Smooth muscle cell (in vitro differentiated cells): Measurements from ENCODE around the gene PDLIM5. TPM values are rescaled to one million over a fixed set of nuclear protein-coding genes. Genes with fewer than 3 reads are reported as not detected.

Experiments used
- DNase-seq: peaks from one replicate; lab custom pipeline; 2025; ENCODE audit not compliant: unreplicated experiment; lab: John Stamatoyannopoulos, UW
- H2AFZ ChIP-seq: fragments of 200-600 bp; sonication (generic); 2 replicates; pipeline ENCODE4 v1.6.0; 2016; ENCODE audit warnings: antibody characterized with exemption, low read depth, mild to moderate bottlenecking
- H3F3A ChIP-seq: fragments of 200-600 bp; sonication (generic); 2 replicates; pipeline ENCODE4 v1.6.0; 2017; ENCODE audit warnings: antibody characterized with exemption, low read depth
- H3K27ac ChIP-seq: fragments of 200-600 bp; sonication (generic); 2 replicates; pipeline ENCODE4 v1.5.1; 2016; ENCODE audit warnings: low read depth, mild to moderate bottlenecking
- H3K27me3 ChIP-seq: fragments of 200-600 bp; sonication (generic); 2 replicates; pipeline ENCODE4 v1.6.1; 2016; ENCODE audit warnings: low read depth, mild to moderate bottlenecking
- H3K36me3 ChIP-seq: fragments of 200-600 bp; sonication (generic); 2 replicates; pipeline ENCODE4 v1.5.1; 2016; ENCODE audit warnings: low read depth
- H3K4me1 ChIP-seq: fragments of 200-600 bp; sonication (generic); 2 replicates; pipeline ENCODE4 v1.5.1; 2016; ENCODE audit warnings: low read depth
- H3K4me2 ChIP-seq: fragments of 200-600 bp; sonication (generic); 2 replicates; pipeline ENCODE4 v1.6.0; 2016; ENCODE audit warnings: mild to moderate bottlenecking
- H3K4me3 ChIP-seq: fragments of 200-600 bp; sonication (generic); 2 replicates; pipeline ENCODE4 v1.5.1; 2016; ENCODE audit warnings: mild to moderate bottlenecking
- H3K79me2 ChIP-seq: fragments of 200-600 bp; sonication (generic); 2 replicates; pipeline ENCODE4 v1.6.0; 2016; ENCODE audit warnings: low read depth, mild to moderate bottlenecking
- H3K9ac ChIP-seq: fragments of 200-600 bp; sonication (generic); 2 replicates; pipeline ENCODE4 v1.6.0; 2016; ENCODE audit warnings: low read depth
- H3K9me3 ChIP-seq: fragments of 200-600 bp; sonication (generic); replicated peaks from 2 replicates; pipeline ENCODE4 v1.5.1; 2016; ENCODE audit warnings: low read depth
- H4K20me1 ChIP-seq: fragments of 200-600 bp; sonication (generic); 2 replicates; pipeline ENCODE4 v1.6.0; 2016; ENCODE audit warnings: low read depth
- WGBS: methylation state at CpG from one replicate; pipeline ENCODE4 v1.1.7; 2016; ENCODE audit warnings: low lambda C conversion rate; 5-methylcytosine and 5-hydroxymethylcytosine counted together
- polyA plus RNA-seq: library from polyadenylated mRNA; unstranded; fragments of >200 nt; fragmentation: Nextera tagmentation; extraction: Ambion mirVana; gene quantifications from 2 replicates; pipeline ENCODE4 v1.2.1, GENCODE V29; 2016
- total RNA-seq: library from RNA; depleted of rRNA; stranded (reverse); fragments of >200 nt; gene quantifications from 2 replicates; pipeline ENCODE4 v1.2.3, GENCODE V29; 2014
- TF ChIP-seq, protein P1 (sequence below): fragments of 200-600 bp; sonication (generic); IDR thresholded peaks from 2 replicates; pipeline ENCODE4 v1.5.1; 2017; ENCODE audit warnings: borderline replicate concordance, mild to moderate bottlenecking, antibody characterized with exemption; ENCODE audit not compliant: insufficient read depth, poor library complexity, severe bottlenecking

PDLIM5 gene
- total and polyA plus RNA-seq, 2 experiments from 2014 or later: 129 to 150 TPM

DNA sequence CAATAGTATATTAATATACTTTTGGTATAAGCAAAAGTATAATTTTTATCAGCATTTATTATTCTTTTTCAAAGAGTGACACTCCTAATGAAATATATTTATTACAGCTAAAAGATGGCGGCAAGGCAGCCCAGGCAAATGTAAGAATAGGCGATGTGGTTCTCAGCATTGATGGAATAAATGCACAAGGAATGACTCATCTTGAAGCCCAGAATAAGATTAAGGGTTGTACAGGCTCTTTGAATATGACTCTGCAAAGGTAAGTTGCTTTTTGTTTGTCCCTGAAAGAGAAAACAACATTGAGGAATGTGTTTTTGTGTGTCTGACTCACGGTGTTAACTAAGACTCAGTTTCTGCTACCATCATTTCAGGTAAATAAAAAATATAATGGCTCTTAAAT is 71.9 kb downstream of the PDLIM5 start:
- no peak for DNase-seq
- Histone ChIP-seq H3K4me3 (no peak overlapping the region), H4K20me1 (no peaks in the 10 kb centered on the region), H3F3A (peaks cover 36% of the 10 kb centered on the region), H3K4me1 (peaks cover 24% of the 10 kb centered on the region), H3K79me2 (peaks cover 69% of the 10 kb centered on the region), H3K27me3 (no peaks in the 10 kb centered on the region), H2AFZ (no peak overlapping the region), H3K9ac (no peak overlapping the region), H3K27ac (peak overlapping the region; percentile 68), H3K9me3 (no peaks in the 10 kb centered on the region), H3K4me2 (peak overlapping the region; percentile 60), H3K36me3 (no peaks in the 10 kb centered on the region)
- 51% methylated on average over 3 of the region's 3 CpGs for WGBS
- TF ChIP-seq, protein P1, sequence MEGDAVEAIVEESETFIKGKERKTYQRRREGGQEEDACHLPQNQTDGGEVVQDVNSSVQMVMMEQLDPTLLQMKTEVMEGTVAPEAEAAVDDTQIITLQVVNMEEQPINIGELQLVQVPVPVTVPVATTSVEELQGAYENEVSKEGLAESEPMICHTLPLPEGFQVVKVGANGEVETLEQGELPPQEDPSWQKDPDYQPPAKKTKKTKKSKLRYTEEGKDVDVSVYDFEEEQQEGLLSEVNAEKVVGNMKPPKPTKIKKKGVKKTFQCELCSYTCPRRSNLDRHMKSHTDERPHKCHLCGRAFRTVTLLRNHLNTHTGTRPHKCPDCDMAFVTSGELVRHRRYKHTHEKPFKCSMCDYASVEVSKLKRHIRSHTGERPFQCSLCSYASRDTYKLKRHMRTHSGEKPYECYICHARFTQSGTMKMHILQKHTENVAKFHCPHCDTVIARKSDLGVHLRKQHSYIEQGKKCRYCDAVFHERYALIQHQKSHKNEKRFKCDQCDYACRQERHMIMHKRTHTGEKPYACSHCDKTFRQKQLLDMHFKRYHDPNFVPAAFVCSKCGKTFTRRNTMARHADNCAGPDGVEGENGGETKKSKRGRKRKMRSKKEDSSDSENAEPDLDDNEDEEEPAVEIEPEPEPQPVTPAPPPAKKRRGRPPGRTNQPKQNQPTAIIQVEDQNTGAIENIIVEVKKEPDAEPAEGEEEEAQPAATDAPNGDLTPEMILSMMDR: no peak

DNA sequence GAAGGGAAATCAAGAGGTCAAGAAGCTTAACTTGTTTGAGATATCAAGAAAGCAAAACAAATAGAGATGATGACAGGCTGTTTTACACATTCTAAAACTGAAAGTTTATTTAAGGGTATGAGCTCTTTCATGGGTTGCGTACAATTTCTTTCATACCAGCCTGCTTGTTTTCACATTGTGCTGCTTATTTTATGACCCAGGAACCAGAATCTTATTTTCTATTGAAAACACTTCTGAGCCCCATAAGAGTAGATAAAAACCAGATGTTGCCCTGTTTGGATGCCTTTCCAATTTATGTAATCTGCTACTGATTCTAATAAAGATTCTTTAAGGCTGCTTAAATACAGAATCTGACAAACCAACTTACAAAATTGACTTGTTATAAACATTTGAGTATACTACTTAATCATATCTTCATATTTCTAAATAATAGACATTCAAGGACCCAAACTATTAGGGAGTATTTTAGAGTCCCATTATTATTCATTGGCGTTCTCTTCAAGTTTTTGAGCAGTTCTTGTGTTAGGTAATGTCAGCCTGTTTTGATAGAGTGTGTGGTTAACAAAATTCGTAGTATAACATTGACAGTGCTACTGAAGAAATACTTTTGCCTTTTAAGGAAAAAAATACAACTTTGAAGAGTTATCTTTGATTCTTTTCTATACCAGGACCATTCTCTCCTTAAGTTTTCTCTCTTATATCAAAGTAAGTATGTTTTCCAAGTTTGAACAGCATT is 74.4 kb downstream of the PDLIM5 start:
- Histone ChIP-seq H3K9ac (peak overlapping the region; percentile 40), H4K20me1 (no peaks in the 10 kb centered on the region), H3K79me2 (peaks cover 72% of the 10 kb centered on the region), H2AFZ (no peak overlapping the region), H3K4me1 (peaks cover 22% of the 10 kb centered on the region), H3K27me3 (no peaks in the 10 kb centered on the region), H3K4me3 (peak overlapping the region; percentile 26), H3K9me3 (no peaks in the 10 kb centered on the region), H3K4me2 (peak overlapping the region; percentile 83), H3K27ac (peak overlapping the region; percentile 76), H3F3A (peaks cover 29% of the 10 kb centered on the region), H3K36me3 (no peaks in the 10 kb centered on the region)
- no peak for DNase-seq
- TF ChIP-seq, protein P1: no peak
- WGBS: 26% methylated on average over 3 of the region's 3 CpGs

DNA sequence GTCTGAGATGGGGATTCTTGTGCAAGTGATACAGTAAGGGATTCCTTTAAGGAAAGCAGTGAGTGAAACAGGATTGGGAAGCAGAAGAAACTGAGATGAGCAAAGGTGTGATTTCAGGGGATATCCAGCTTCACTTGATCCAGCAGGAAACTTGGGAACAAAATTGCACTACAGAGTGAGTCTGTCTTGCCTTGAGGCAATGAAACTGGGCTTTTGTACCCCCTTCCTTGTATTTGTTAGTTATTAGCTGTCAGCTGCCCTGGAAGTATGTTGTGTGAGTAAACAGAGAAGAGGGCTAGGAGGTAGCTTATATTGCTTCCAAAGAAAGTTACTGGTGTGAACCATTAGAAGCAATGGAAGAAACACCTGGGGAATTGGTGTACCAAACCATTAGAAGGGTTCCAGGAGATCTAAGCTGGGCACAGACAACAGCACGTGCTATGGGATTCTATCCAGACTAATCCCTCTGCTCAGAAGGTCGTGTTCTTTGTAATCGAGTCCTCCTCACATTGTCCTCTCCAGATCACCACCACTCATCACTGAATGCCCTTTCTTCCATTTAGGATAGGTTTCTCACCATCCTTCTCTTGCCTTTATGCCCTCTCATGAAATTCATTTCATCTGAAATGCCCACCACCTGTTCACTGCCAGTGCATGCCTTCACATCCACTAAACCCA is 76.0 kb downstream of the PDLIM5 start:
- peaks cover 69% of the 10 kb centered on the region for H3K79me2 ChIP-seq

More for the DNA sequence above, 76.0 kb downstream of the PDLIM5 start:
- Histone ChIP-seq H2AFZ (no peak overlapping the region), H3K4me3 (no peak overlapping the region), H3K27me3 (no peaks in the 10 kb centered on the region), H3K36me3 (no peaks in the 10 kb centered on the region), H4K20me1 (peaks cover 3% of the 10 kb centered on the region), H3K4me2 (peak overlapping the region; percentile 44), H3K4me1 (peaks cover 19% of the 10 kb centered on the region), H3F3A (peaks cover 30% of the 10 kb centered on the region), H3K9me3 (no peaks in the 10 kb centered on the region), H3K27ac (no peak overlapping the region), H3K9ac (no peak overlapping the region)
- TF ChIP-seq, protein P1: no peak
- DNase-seq: no peak
- WGBS: 85% methylated on average over 3 of the region's 3 CpGs
